CD8-positive, alpha-beta memory T cell (primary cell): ENCODE measurements around the gene KLK3. TPM values are rescaled to one million over a fixed set of nuclear protein-coding genes. Genes with fewer than 3 reads are reported as not detected.

Experiments used
- CTCF ChIA-PET: fragments of 350-600 bp; sonication (Branson Sonifier 250); formaldehyde crosslinking; loops from one replicate; lab custom pipeline; 2021; ENCODE audit warnings: antibody characterized with exemption; lab: Charles Lee
- POLR2A ChIA-PET: fragments of 350-600 bp; sonication (Branson Sonifier 250); formaldehyde crosslinking; loops from one replicate; lab custom pipeline; 2021; ENCODE audit warnings: antibody characterized with exemption; lab: Charles Lee
- DNase-seq, 5 donors: peaks; one replicate each; pipeline versions ENCODE4 v3.0.0 to v3.0.0-alpha.2; 2020 to 2022; ENCODE audit warnings: mixed read lengths in 1 of 5
- H3K27ac ChIP-seq: one replicate; pipeline ENCODE4 v1.7.0; 2013; ENCODE audit warnings: low read depth, mild to moderate bottlenecking, low read length, moderate library complexity
- H3K27me3 ChIP-seq: 2 replicates; pipeline ENCODE4 v1.7.0; 2013; ENCODE audit warnings: low read length, mild to moderate bottlenecking; ENCODE audit not compliant: insufficient read depth, poor library complexity, severe bottlenecking
- H3K36me3 ChIP-seq: 2 replicates; pipeline ENCODE4 v1.7.0; 2013; ENCODE audit warnings: mild to moderate bottlenecking, low read length, moderate library complexity; ENCODE audit not compliant: insufficient read depth
- H3K4me1 ChIP-seq: 2 replicates; pipeline ENCODE4 v1.7.0; 2013; ENCODE audit warnings: mild to moderate bottlenecking, low read length, moderate library complexity; ENCODE audit not compliant: insufficient read depth
- H3K4me3 ChIP-seq: 2 replicates; pipeline ENCODE4 v1.7.0; 2013; ENCODE audit warnings: mild to moderate bottlenecking, low read length
- H3K9me3 ChIP-seq: 2 replicates; pipeline ENCODE4 v1.7.0; 2013; ENCODE audit warnings: mild to moderate bottlenecking, low read length
- H3K27ac Mint-ChIP-seq, 8 donors: one replicate each; pipeline ENCODE4 v1.8.0; 2020 to 2021; ENCODE audit warnings: mixed read lengths in 8 of 8, mild to moderate bottlenecking in 6 of 8, inconsistent platforms in 3 of 8, moderate library complexity in 3 of 8
- H3K27me3 Mint-ChIP-seq, 2 donors: one replicate each; pipeline ENCODE4 v1.8.0; 2020 to 2021; ENCODE audit warnings: mixed read lengths in 2 of 2, mild to moderate bottlenecking in 1 of 2, moderate library complexity in 1 of 2
- H3K36me3 Mint-ChIP-seq, 3 donors: one replicate each; pipeline ENCODE4 v1.8.0; 2020 to 2021; ENCODE audit warnings: mixed read lengths in 3 of 3, inconsistent platforms in 1 of 3, mild to moderate bottlenecking in 1 of 3
- H3K4me1 Mint-ChIP-seq, 3 donors: one replicate each; pipeline ENCODE4 v1.8.0; 2020 to 2021; ENCODE audit warnings: mixed read lengths in 3 of 3, inconsistent platforms in 1 of 3, mild to moderate bottlenecking in 1 of 3
- H3K4me3 Mint-ChIP-seq, 7 donors: one replicate each; pipeline ENCODE4 v1.8.0; 2020 to 2021; ENCODE audit warnings: mixed read lengths in 7 of 7, mild to moderate bottlenecking in 6 of 7, moderate library complexity in 4 of 7, inconsistent platforms in 2 of 7
- H3K9me3 Mint-ChIP-seq, 5 donors: one replicate each; pipeline ENCODE4 v1.8.0; 2020 to 2022; ENCODE audit warnings: mixed read lengths in 5 of 5, mild to moderate bottlenecking in 3 of 5, moderate library complexity in 2 of 5, inconsistent platforms in 1 of 5
- polyA plus RNA-seq: library from polyadenylated mRNA; unstranded; fragments of 300-500 nt; fragmentation: Illumina TruSeq; gene quantifications from one replicate; pipeline ENCODE4 v1.2.3, GENCODE V29; 2021
- total RNA-seq, 2 experiments: library from RNA; stranded (reverse); gene quantifications; one replicate each; pipeline ENCODE4 v1.2.3, GENCODE V29; 2021

Gene KLK3
- total and polyA plus RNA-seq, 3 experiments from 2014 or later, result not detected

GRCh38 chr19:50875795-50876422, 21.2 kb downstream of the KLK3 start:
- ChIA-PET CTCF (no interaction called here), POLR2A (no interaction called here)
- no peak overlapping the region for H3K4me3 Mint-ChIP-seq
- H3K36me3 Mint-ChIP-seq, result no peaks in the 10 kb centered on the region
- no peaks in the 10 kb centered on the region for H3K36me3 ChIP-seq
- no peak overlapping the region for H3K27ac Mint-ChIP-seq
- H3K27me3 Mint-ChIP-seq, result peaks cover 26 to 48% of the 10 kb centered on the region in 2 donors
- H3K27ac ChIP-seq, result no peak overlapping the region
- H3K4me1 Mint-ChIP-seq, result no peaks in the 10 kb centered on the region
- peaks cover 7% of the 10 kb centered on the region for H3K27me3 ChIP-seq
- peaks cover 0 to 1% (median 0%) of the 10 kb centered on the region in 5 donors for H3K9me3 Mint-ChIP-seq
- H3K4me3 ChIP-seq, result no peak overlapping the region
- H3K9me3 ChIP-seq, result no peaks in the 10 kb centered on the region
- DNase-seq, result no peak
- no peaks in the 10 kb centered on the region for H3K4me1 ChIP-seq

DNA sequence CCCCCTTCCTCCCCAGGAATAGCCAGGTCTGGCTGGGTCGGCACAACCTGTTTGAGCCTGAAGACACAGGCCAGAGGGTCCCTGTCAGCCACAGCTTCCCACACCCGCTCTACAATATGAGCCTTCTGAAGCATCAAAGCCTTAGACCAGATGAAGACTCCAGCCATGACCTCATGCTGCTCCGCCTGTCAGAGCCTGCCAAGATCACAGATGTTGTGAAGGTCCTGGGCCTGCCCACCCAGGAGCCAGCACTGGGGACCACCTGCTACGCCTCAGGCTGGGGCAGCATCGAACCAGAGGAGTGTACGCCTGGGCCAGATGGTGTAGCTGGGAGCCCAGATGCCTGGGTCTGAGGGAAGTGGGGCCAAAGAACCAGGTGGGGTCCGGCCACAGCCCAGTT, 21.7 kb downstream of the KLK3 start:
- Mint-ChIP-seq H3K9me3 (peaks cover 0 to 1% (median 0%) of the 10 kb centered on the region in 5 donors), H3K36me3 (no peaks in the 10 kb centered on the region), H3K27ac (no peak overlapping the region), H3K4me3 (no peak overlapping the region), H3K4me1 (no peaks in the 10 kb centered on the region), H3K27me3 (peaks cover 23 to 43% of the 10 kb centered on the region in 2 donors)
- Histone ChIP-seq H3K27ac (no peak overlapping the region), H3K27me3 (peaks cover 7% of the 10 kb centered on the region), H3K36me3 (no peaks in the 10 kb centered on the region), H3K4me3 (no peak overlapping the region), H3K4me1 (no peaks in the 10 kb centered on the region), H3K9me3 (no peaks in the 10 kb centered on the region)
- CTCF ChIA-PET, result no interaction called here
- POLR2A ChIA-PET, result no interaction called here
- DNase-seq, result no peak

- H3K9me3 Mint-ChIP-seq, result peaks cover 0 to 1% (median 0%) of the 10 kb centered on the region in 5 donors
- Histone ChIP-seq H3K9me3 (no peaks in the 10 kb centered on the region), H3K4me1 (no peaks in the 10 kb centered on the region), H3K27ac (no peak overlapping the region), H3K4me3 (no peak overlapping the region), H3K36me3 (no peaks in the 10 kb centered on the region), H3K27me3 (peaks cover 7% of the 10 kb centered on the region)
- no peak overlapping the region for H3K27ac Mint-ChIP-seq
- H3K4me3 Mint-ChIP-seq, result peak overlapping the region in 1 of 7 donors; percentile 21
- ChIA-PET POLR2A (no interaction called here), CTCF (no interaction called here)
- H3K4me1 Mint-ChIP-seq, result no peaks in the 10 kb centered on the region
- no peak for DNase-seq
- H3K27me3 Mint-ChIP-seq, result peaks cover 19 to 39% of the 10 kb centered on the region in 2 donors
- H3K36me3 Mint-ChIP-seq, result no peaks in the 10 kb centered on the region
These were observed 22.6 kb downstream of the KLK3 start for GRCh38 chr19:50877338-50877737.

- no peak for DNase-seq
- Mint-ChIP-seq H3K36me3 (no peaks in the 10 kb centered on the region), H3K27ac (no peak overlapping the region), H3K4me3 (no peak overlapping the region), H3K27me3 (peaks cover 18 to 43% of the 10 kb centered on the region in 2 donors), H3K9me3 (peaks cover 0 to 1% (median 0%) of the 10 kb centered on the region in 5 donors), H3K4me1 (no peaks in the 10 kb centered on the region)
- no peaks in the 10 kb centered on the region for H3K9me3 ChIP-seq
- H3K36me3 ChIP-seq, result no peaks in the 10 kb centered on the region
- no peak overlapping the region for H3K27ac ChIP-seq
- peaks cover 7% of the 10 kb centered on the region for H3K27me3 ChIP-seq
- H3K4me1 ChIP-seq, result no peaks in the 10 kb centered on the region
- no peak overlapping the region for H3K4me3 ChIP-seq
- ChIA-PET POLR2A (no interaction called here), CTCF (no interaction called here)
These were observed 24.1 kb downstream of the KLK3 start for GRCh38 chr19:50878851-50879250.

DNA sequence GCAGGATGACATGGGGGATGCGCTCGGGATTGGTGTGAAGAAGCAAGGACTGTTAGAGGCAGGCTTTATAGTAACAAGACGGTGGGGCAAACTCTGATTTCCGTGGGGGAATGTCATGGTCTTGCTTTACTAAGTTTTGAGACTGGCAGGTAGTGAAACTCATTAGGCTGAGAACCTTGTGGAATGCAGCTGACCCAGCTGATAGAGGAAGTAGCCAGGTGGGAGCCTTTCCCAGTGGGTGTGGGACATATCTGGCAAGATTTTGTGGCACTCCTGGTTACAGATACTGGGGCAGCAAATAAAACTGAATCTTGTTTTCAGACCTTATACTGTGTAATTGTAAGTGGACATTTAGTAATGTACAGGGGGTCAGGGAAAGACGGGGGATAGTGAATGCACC, 25.5 kb downstream of the KLK3 start:
- POLR2A ChIA-PET, result no interaction called here

GRCh38 chr19:50882188-50882587, 27.5 kb downstream of the KLK3 start:
- no peaks in the 10 kb centered on the region for H3K36me3 Mint-ChIP-seq
- no peak overlapping the region for H3K4me3 Mint-ChIP-seq
- ChIA-PET CTCF (no interaction called here), POLR2A (no interaction called here)
- peaks cover 26 to 58% of the 10 kb centered on the region in 2 donors for H3K27me3 Mint-ChIP-seq
- Histone ChIP-seq H3K9me3 (no peaks in the 10 kb centered on the region), H3K4me3 (no peak overlapping the region), H3K4me1 (no peaks in the 10 kb centered on the region), H3K27me3 (peaks cover 3% of the 10 kb centered on the region), H3K27ac (no peak overlapping the region), H3K36me3 (no peaks in the 10 kb centered on the region)
- H3K9me3 Mint-ChIP-seq, result peaks cover 0 to 1% (median 0%) of the 10 kb centered on the region in 5 donors
- no peaks in the 10 kb centered on the region for H3K4me1 Mint-ChIP-seq
- H3K27ac Mint-ChIP-seq, result no peak overlapping the region
- no peak for DNase-seq

More for the DNA sequence above, 25.5 kb downstream of the KLK3 start:
- no peaks in the 10 kb centered on the region for H3K9me3 ChIP-seq
- no peak overlapping the region for H3K27ac ChIP-seq
- H3K27me3 Mint-ChIP-seq, result peaks cover 21 to 49% of the 10 kb centered on the region in 2 donors
- H3K27me3 ChIP-seq, result peaks cover 7% of the 10 kb centered on the region
- no peak overlapping the region for H3K4me3 Mint-ChIP-seq
- no peak overlapping the region for H3K4me3 ChIP-seq
- peaks cover 0 to 1% (median 0%) of the 10 kb centered on the region in 5 donors for H3K9me3 Mint-ChIP-seq
- CTCF ChIA-PET, result no interaction called here
- H3K36me3 ChIP-seq, result no peaks in the 10 kb centered on the region
- no peak overlapping the region for H3K27ac Mint-ChIP-seq
- no peak for DNase-seq
- no peaks in the 10 kb centered on the region for H3K36me3 Mint-ChIP-seq
- no peaks in the 10 kb centered on the region for H3K4me1 ChIP-seq
- H3K4me1 Mint-ChIP-seq, result no peaks in the 10 kb centered on the region

DNA sequence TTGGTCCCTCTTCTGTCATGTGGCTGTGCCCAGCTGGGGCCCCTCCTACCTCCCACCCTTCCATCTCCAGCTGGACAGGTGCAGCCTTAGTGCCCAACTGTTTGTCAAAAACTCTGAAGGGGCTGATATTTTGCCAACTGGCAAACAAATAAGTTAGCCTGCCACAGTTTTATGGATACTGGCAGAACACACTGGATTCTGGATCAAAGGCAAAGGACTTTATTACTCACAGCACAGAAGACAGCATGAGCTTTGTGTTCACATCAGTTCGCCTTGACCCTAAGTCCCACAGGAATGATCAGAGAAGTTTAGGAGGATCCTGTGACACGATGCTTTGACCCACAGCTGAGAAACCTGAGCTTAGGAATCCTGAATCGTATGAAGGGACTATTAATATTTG, 34.9 kb downstream of the KLK3 start:
- DNase-seq, result no peak
- H3K27ac Mint-ChIP-seq, result no peak overlapping the region
- POLR2A ChIA-PET, result no interaction called here
- CTCF ChIA-PET, result no interaction called here
- Histone ChIP-seq H3K9me3 (no peaks in the 10 kb centered on the region), H3K4me3 (no peak overlapping the region), H3K27ac (no peak overlapping the region), H3K36me3 (no peaks in the 10 kb centered on the region), H3K27me3 (no peaks in the 10 kb centered on the region), H3K4me1 (no peaks in the 10 kb centered on the region)
- no peak overlapping the region for H3K4me3 Mint-ChIP-seq
- no peaks in the 10 kb centered on the region for H3K4me1 Mint-ChIP-seq
- H3K27me3 Mint-ChIP-seq, result peaks cover 17 to 56% of the 10 kb centered on the region in 2 donors
- no peaks in the 10 kb centered on the region for H3K36me3 Mint-ChIP-seq
- H3K9me3 Mint-ChIP-seq, result peaks cover 0 to 9% (median 5%) of the 10 kb centered on the region in 5 donors

DNA sequence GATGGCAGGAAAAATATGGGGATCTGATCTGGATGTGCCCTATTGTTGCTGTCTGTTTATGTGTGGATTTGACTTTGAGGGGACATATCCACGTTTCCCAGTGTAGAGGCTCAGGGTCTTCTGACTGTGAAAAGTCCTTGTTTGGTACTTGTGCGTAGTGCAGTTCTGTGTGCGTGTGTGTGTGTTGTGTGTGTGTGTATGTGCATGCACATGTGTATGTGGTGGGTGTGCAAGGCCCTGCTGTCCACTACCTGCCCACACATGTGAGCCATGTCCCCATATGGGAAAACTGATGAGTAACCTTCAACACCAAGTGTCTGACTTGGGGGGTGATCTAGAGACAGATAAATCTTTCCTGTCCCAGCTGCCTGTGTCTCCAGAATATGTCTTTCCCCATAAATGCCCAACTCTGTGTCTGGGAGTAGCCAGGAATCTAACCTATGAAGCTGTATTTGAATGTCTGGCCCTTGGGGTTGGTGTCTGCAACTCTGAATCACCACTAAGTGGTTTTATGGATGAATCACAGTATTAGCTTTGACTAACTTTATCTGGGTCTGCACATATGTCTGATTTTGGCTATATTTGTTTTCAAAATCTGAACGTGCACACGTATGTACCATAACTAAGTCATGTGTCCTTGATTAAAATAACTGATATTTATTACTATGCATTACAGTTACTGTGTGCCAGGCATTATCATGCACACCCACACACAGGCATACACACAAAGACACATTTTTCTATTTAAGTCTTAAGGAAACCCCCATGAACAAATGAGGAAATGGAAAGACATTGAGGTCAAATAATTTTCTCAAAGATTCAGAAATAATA, 35.9 kb downstream of the KLK3 start:
- no peak for DNase-seq
- H3K27me3 Mint-ChIP-seq, result peaks cover 16 to 48% of the 10 kb centered on the region in 2 donors
- no peak overlapping the region for H3K27ac ChIP-seq
- H3K27me3 ChIP-seq, result no peaks in the 10 kb centered on the region
- H3K9me3 ChIP-seq, result no peaks in the 10 kb centered on the region
- H3K4me1 Mint-ChIP-seq, result no peaks in the 10 kb centered on the region
- H3K4me3 Mint-ChIP-seq, result no peak overlapping the region
- ChIA-PET POLR2A (no interaction called here), CTCF (no interaction called here)
- no peaks in the 10 kb centered on the region for H3K36me3 ChIP-seq
- no peak overlapping the region for H3K4me3 ChIP-seq
- H3K27ac Mint-ChIP-seq, result no peak overlapping the region
- H3K9me3 Mint-ChIP-seq, result peaks cover 0 to 17% (median 9%) of the 10 kb centered on the region in 5 donors
- no peaks in the 10 kb centered on the region for H3K36me3 Mint-ChIP-seq
- H3K4me1 ChIP-seq, result no peaks in the 10 kb centered on the region
